ENCODE measurements around the gene RNF215. TPM values are rescaled to one million over a fixed set of nuclear protein-coding genes. Genes with fewer than 3 reads are reported as not detected.

The RNF215 gene
- total RNA-seq, 3 donors from 2014 or later, result 13.3 to 15.4 (median 14.0) TPM

- Histone ChIP-seq H3K27me3 (no peaks in the 10 kb centered on the region), H3K9me3 (peaks cover 0 to 3% of the 10 kb centered on the region in 2 donors), H3K36me3 (no peaks in the 10 kb centered on the region), H3K4me1 (peaks cover 3 to 6% of the 10 kb centered on the region in 2 donors), H3K4me3 (no peak overlapping the region), H3K27ac (no peak overlapping the region)
- no peak for DNase-seq (ENCODE audit: low spot score in 2 of 2)
- TF ChIP-seq POLR2AphosphoS5 (IDR thresholded peaks at IDR 0.05), result no peak
- TF ChIP-seq CTCF (IDR thresholded peaks at IDR 0.05), result no peak
- TF ChIP-seq POLR2A (IDR thresholded peaks at IDR 0.05), result no peak
- intact Hi-C loops (cut with DNase I; ENCODE audit: low total_unique reads), result no loop called here
Observed at GRCh38 chr22:30385942-30386341, 1.3 kb downstream of the RNF215 start.

- intact Hi-C loops (cut with DNase I; ENCODE audit: low total_unique reads), result no loop called here
- no peaks in the 10 kb centered on the region for H3K27me3 ChIP-seq
- H3K9me3 ChIP-seq, result no peaks in the 10 kb centered on the region
- TF ChIP-seq CTCF (IDR thresholded peaks at IDR 0.05) (no peak), POLR2A (IDR thresholded peaks at IDR 0.05) (no peak), POLR2AphosphoS5 (IDR thresholded peaks at IDR 0.05) (no peak)
- peaks cover 3 to 6% of the 10 kb centered on the region in 2 donors for H3K4me1 ChIP-seq
- H3K36me3 ChIP-seq, result no peaks in the 10 kb centered on the region
- no peak for DNase-seq (ENCODE audit: low spot score in 2 of 2)
- H3K27ac ChIP-seq, result no peak overlapping the region
- no peak overlapping the region for H3K4me3 ChIP-seq
Observed at GRCh38 chr22:30383061-30383460, 4.2 kb downstream of the RNF215 start.

GRCh38 chr22:30382340-30382739 is 4.9 kb downstream of the RNF215 start:
- intact Hi-C loops (cut with DNase I; ENCODE audit: low total_unique reads), result no loop called here
- DNase-seq (ENCODE audit: low spot score in 2 of 2), result no peak
- Histone ChIP-seq H3K4me3 (no peak overlapping the region), H3K4me1 (peaks cover under 1 to 6% of the 10 kb centered on the region in 2 donors), H3K9me3 (no peaks in the 10 kb centered on the region), H3K36me3 (no peaks in the 10 kb centered on the region), H3K27me3 (no peaks in the 10 kb centered on the region), H3K27ac (no peak overlapping the region)
- TF ChIP-seq POLR2A (IDR thresholded peaks at IDR 0.05) (no peak), POLR2AphosphoS5 (IDR thresholded peaks at IDR 0.05) (no peak), CTCF (IDR thresholded peaks at IDR 0.05) (no peak)

GRCh38 chr22:30381264-30381663 is 5.9 kb downstream of the RNF215 start:
- no peak for DNase-seq (ENCODE audit: low spot score in 2 of 2)
- no peaks in the 10 kb centered on the region for H3K9me3 ChIP-seq
- no peak overlapping the region for H3K4me3 ChIP-seq
- no peak overlapping the region for H3K27ac ChIP-seq
- intact Hi-C loops (cut with DNase I; ENCODE audit: low total_unique reads), result no loop called here
- no peaks in the 10 kb centered on the region for H3K36me3 ChIP-seq
- TF ChIP-seq POLR2AphosphoS5 (IDR thresholded peaks at IDR 0.05) (no peak), POLR2A (IDR thresholded peaks at IDR 0.05) (no peak), CTCF (IDR thresholded peaks at IDR 0.05) (no peak)
- H3K4me1 ChIP-seq, result peaks cover 0 to 6% of the 10 kb centered on the region in 2 donors
- H3K27me3 ChIP-seq, result no peaks in the 10 kb centered on the region

- TF ChIP-seq POLR2AphosphoS5 (IDR thresholded peaks at IDR 0.05) (no peak), CTCF (IDR thresholded peaks at IDR 0.05) (no peak), POLR2A (IDR thresholded peaks at IDR 0.05) (no peak)
- no peaks in the 10 kb centered on the region for H3K4me1 ChIP-seq
- no peaks in the 10 kb centered on the region for H3K9me3 ChIP-seq
- no peak overlapping the region for H3K27ac ChIP-seq
- no peaks in the 10 kb centered on the region for H3K36me3 ChIP-seq
- H3K4me3 ChIP-seq, result no peak overlapping the region
- intact Hi-C loops (cut with DNase I; ENCODE audit: low total_unique reads), result no loop called here
- DNase-seq (ENCODE audit: low spot score in 2 of 2), result no peak
- H3K27me3 ChIP-seq, result no peaks in the 10 kb centered on the region
Observed at GRCh38 chr22:30380011-30380410, 7.2 kb downstream of the RNF215 start.

Measured in breast epithelium (tissue), 4 donors.